ENCODE results near the gene ZBTB38. TPM values are rescaled to one million over a fixed set of nuclear protein-coding genes. Genes with fewer than 3 reads are reported as not detected.

ZBTB38 gene
- total RNA-seq, 3 donors from 2014 or later = 96.0 to 153 (median 144) TPM

DNA sequence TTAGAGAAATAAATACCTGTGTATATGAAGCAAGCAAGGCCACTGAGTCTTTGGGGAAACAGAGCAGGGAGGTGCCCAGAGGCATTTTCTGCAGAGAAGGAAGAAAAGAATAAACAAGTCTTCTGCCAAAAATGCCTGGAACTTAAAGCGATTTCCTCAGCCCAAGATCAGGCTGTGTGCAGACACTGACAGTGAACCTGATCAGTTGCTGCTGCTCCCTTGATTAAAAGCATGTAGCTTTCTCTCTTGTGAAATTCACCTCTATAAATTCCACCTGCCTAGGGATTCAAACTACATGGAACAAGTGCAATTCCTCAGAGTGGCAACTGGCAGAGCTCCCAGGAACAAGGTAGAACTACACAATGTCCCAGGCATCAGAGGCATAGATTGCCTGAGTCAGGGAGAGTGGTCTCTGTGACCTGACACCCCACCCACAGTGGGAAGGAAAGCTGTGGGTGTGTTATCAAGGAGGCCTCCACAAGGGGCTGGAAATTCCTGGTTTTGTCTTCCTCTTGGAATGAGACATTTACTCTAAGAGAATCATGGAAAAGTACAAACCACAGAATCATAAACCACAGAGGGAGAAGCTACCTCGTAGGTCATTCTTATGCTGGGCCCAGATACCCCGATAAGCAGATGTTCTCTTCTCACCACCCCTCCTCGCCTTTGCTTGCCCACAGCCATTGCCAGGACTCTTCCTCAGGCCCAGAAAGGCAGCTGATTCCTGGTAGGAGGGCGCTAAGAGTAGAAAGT, 1.8 kb upstream of the ZBTB38 start:
- ATAC-seq (peak; percentile 42), DNase-seq (peak in 2 of 3 donors; percentile 38 to 61)
- no peaks in the 10 kb centered on the region for H3K36me3 ChIP-seq (ENCODE audit: low read depth)
- intact Hi-C loops (cut with DNase I, micrococcal nuclease) = no loop called here
- H3K4me1 ChIP-seq (ENCODE audit: low read depth) = peaks cover 32% of the 10 kb centered on the region
- no peak for TF ChIP-seq CTCF (IDR thresholded peaks at IDR 0.05)
- H3K9me3 ChIP-seq = no peaks in the 10 kb centered on the region
- H3K4me3 ChIP-seq = no peak overlapping the region

- Histone ChIP-seq H3K9me3 (no peaks in the 10 kb centered on the region), H3K4me1 (ENCODE audit: low read depth) (peaks cover 32% of the 10 kb centered on the region), H3K4me3 (no peak overlapping the region), H3K36me3 (ENCODE audit: low read depth) (no peaks in the 10 kb centered on the region)
- ATAC-seq = no peak
- no peak for DNase-seq
- TF ChIP-seq CTCF (IDR thresholded peaks at IDR 0.05) = no peak
- intact Hi-C loops (cut with DNase I, micrococcal nuclease) = no loop called here
Measured at GRCh38 chr3:141367038-141367730, 1.1 kb upstream of the ZBTB38 start.

DNA sequence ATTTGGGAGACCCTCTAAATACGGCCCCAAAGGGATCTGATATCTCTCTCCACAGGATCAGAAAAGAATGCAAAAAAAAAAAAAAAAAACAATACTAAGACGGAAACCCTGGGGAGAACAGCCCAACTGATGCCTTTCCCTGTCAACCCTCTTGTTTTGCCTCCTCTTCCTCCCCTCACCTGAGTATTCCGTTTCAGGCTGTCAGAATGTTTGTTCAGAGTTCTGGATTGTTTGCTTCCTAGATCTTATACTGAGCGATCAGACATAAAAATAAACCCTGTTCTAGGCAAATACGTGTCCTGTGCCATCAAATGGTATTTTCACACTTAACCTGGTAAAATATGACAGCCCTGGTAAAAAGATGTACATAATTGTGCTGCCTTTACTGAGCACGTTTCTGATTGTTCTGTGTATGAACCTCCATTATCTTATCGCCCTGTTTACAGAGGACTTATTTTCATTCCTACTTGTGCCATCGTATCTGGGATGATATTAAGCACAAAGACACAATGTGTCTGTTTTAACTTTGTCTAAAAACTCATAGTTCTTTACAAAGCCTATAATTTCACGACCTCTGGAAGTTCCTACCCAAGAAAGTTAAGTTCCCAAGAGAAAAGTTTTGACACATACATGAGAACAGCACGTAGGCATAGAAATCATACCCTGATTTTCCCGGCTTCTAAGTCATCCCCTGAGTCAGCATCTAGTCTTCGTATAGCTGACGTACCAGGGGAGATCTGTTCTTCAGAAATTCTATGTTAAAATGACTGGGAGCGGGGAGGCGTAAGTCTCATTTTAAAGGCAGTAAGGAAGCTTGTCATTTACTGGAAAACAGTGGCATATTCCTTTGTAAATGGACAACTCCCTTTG, 856 bp downstream of the ZBTB38 start:
- intact Hi-C loops (cut with DNase I, micrococcal nuclease) = no loop called here
- Histone ChIP-seq H3K9me3 (no peaks in the 10 kb centered on the region), H3K4me3 (no peak overlapping the region), H3K4me1 (ENCODE audit: low read depth) (peaks cover 32% of the 10 kb centered on the region), H3K36me3 (ENCODE audit: low read depth) (no peaks in the 10 kb centered on the region)
- no peak for ATAC-seq
- TF ChIP-seq CTCF (IDR thresholded peaks at IDR 0.05) = no peak
- no peak for DNase-seq

DNA sequence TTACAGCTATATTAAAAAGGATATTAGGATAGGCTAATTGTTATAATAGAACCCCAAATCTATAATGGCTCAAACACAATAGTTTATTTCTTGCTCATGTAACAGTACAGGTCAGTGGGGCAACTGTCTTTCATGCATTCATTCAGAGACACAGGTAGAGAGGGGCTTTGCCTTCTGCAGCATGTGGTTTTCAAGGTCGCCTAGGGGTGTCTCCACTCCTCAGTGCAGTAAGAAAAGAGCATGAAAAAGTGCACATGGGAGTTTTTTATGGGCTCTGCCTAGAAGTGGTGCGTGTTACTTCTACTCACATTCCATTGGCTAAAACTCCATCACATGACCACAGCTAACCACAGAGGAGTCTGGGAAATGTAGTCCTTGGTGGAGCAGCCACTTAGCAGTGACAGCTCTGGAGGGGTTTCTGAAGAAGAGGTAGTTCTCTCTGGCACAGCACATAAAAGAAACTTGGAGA, 1.8 kb downstream of the ZBTB38 start:
- no peak overlapping the region for H3K4me3 ChIP-seq
- H3K9me3 ChIP-seq = no peaks in the 10 kb centered on the region
- DNase-seq (peak in 1 of 3 donors; percentile 66), ATAC-seq (peak; percentile 56)
- H3K4me1 ChIP-seq (ENCODE audit: low read depth) = peaks cover 32% of the 10 kb centered on the region
- intact Hi-C loops (cut with DNase I, micrococcal nuclease) = no loop called here
- TF ChIP-seq CTCF (IDR thresholded peaks at IDR 0.05) = peak; percentile 8
- H3K36me3 ChIP-seq (ENCODE audit: low read depth) = no peaks in the 10 kb centered on the region

DNA sequence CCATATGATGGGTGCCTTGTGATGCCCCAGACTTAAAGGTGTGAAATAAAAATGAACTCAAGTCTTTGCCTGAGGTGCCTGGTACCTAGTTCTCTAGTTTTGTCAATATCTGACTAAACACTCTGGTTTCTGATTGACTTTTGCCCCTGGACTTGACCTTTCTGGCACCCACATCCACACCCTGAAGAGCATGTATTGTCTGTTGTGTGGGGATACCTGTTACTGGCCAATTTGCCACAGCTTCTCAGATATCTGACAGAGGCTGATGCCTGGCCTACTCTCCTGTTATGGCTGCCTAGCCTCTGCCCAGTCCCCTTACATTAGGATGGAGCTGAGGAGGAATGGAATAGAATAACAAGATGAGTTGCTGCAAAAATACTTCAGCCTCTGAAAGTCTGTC, 3.6 kb downstream of the ZBTB38 start:
- Histone ChIP-seq H3K4me1 (ENCODE audit: low read depth) (peaks cover 27% of the 10 kb centered on the region), H3K9me3 (no peaks in the 10 kb centered on the region), H3K4me3 (no peak overlapping the region), H3K36me3 (ENCODE audit: low read depth) (no peaks in the 10 kb centered on the region)
- DNase-seq (no peak), ATAC-seq (no peak)
- intact Hi-C loops (cut with DNase I, micrococcal nuclease) = no loop called here
- TF ChIP-seq CTCF (IDR thresholded peaks at IDR 0.05) = no peak
